Keratinocyte (primary cell): ENCODE results near the gene TNS3.

Experiments
- EZH2 ChIP-seq: IDR thresholded peaks from one replicate; pipeline ENCODE4 v1.6.1; 2012; ENCODE audit warnings: inconsistent platforms, mild to moderate bottlenecking, low read length, moderate library complexity
- TF ChIP-seq, protein P1 (sequence below), 3 experiments: IDR thresholded peaks in 1 of 3; conservative IDR thresholded peaks in 1 of 3; optimal IDR thresholded peaks in 1 of 3; 2 replicates in 2 of 3; 3 replicates in 1 of 3; pipeline versions ENCODE3 to v1.5.1; 2011; ENCODE audit warnings: low read length in 3 of 3, mild to moderate bottlenecking in 3 of 3, moderate library complexity in 2 of 3, control low read depth in 1 of 3, inconsistent platforms in 1 of 3; ENCODE audit not compliant: insufficient read depth in 2 of 3; ENCODE audit errors: extremely low read depth in 1 of 3

DNA sequence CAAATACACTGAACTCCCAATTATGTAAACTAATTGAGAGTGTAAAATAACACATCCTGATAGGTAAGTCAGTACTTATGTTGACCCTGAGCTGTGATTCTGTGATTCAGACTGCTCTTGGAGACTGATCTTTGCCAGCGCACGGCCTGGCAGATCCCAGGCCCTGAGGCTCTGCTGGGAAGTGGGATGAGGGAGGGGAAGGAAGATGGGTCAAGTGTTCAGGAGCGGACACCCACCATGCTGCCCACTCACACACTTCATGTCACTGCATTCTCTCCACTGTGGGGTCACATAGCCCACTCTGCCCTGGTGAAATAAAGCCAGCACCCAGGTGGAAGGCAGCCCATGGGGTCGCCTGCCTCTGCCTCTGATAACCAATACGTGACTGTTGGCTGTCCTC, 226.2 kb downstream of the TNS3 start:
- TF ChIP-seq, protein P1, sequence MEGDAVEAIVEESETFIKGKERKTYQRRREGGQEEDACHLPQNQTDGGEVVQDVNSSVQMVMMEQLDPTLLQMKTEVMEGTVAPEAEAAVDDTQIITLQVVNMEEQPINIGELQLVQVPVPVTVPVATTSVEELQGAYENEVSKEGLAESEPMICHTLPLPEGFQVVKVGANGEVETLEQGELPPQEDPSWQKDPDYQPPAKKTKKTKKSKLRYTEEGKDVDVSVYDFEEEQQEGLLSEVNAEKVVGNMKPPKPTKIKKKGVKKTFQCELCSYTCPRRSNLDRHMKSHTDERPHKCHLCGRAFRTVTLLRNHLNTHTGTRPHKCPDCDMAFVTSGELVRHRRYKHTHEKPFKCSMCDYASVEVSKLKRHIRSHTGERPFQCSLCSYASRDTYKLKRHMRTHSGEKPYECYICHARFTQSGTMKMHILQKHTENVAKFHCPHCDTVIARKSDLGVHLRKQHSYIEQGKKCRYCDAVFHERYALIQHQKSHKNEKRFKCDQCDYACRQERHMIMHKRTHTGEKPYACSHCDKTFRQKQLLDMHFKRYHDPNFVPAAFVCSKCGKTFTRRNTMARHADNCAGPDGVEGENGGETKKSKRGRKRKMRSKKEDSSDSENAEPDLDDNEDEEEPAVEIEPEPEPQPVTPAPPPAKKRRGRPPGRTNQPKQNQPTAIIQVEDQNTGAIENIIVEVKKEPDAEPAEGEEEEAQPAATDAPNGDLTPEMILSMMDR (optimal IDR thresholded peaks at IDR 0.05 in 1 of 3, IDR thresholded peaks at IDR 0.05 in 1 of 3, conservative IDR thresholded peaks at IDR 0.05 in 1 of 3; ENCODE audit: extremely low read depth in 1 of 3, insufficient read depth in 2 of 3, low read length in 3 of 3): no peak
- no peak for TF ChIP-seq EZH2
